ENCODE results near the gene SLC52A1.

SLC52A1 gene

GRCh38 chr17:5023588-5024147, 11.6 kb downstream of the SLC52A1 start:
- Histone ChIP-seq H3K4me3 (ENCODE audit: severe bottlenecking) (no peak overlapping the region), H3K36me3 (ENCODE audit: low read depth) (peaks cover 45% of the 10 kb centered on the region), H3K27ac (ENCODE audit: poor library complexity, severe bottlenecking) (no peak overlapping the region), H3K27me3 (ENCODE audit: insufficient read depth, poor library complexity, severe bottlenecking) (no peaks in the 10 kb centered on the region), H3K9me3 (ENCODE audit: severe bottlenecking) (no peaks in the 10 kb centered on the region), H3K4me1 (ENCODE audit: insufficient read depth, poor library complexity, severe bottlenecking) (no peaks in the 10 kb centered on the region)
- no peak for ATAC-seq (ENCODE audit: low read depth)
- TF ChIP-seq CTCF (IDR thresholded peaks at IDR 0.05; ENCODE audit: poor library complexity, severe bottlenecking), result no peak
- DNase-seq (ENCODE audit: low spot score), result no peak

- DNase-seq (ENCODE audit: low spot score) (no peak), ATAC-seq (ENCODE audit: low read depth) (no peak)
- Histone ChIP-seq H3K36me3 (ENCODE audit: low read depth) (peaks cover 59% of the 10 kb centered on the region), H3K27ac (ENCODE audit: poor library complexity, severe bottlenecking) (no peak overlapping the region), H3K27me3 (ENCODE audit: insufficient read depth, poor library complexity, severe bottlenecking) (no peaks in the 10 kb centered on the region), H3K4me3 (ENCODE audit: severe bottlenecking) (no peak overlapping the region), H3K9me3 (ENCODE audit: severe bottlenecking) (no peaks in the 10 kb centered on the region), H3K4me1 (ENCODE audit: insufficient read depth, poor library complexity, severe bottlenecking) (no peaks in the 10 kb centered on the region)
- no peak for TF ChIP-seq CTCF (IDR thresholded peaks at IDR 0.05; ENCODE audit: poor library complexity, severe bottlenecking)
Observed at GRCh38 chr17:5022171-5022711, 13.0 kb downstream of the SLC52A1 start.

- H3K27ac ChIP-seq (ENCODE audit: poor library complexity, severe bottlenecking), result no peak overlapping the region
- DNase-seq (ENCODE audit: low spot score) (no peak), ATAC-seq (ENCODE audit: low read depth) (no peak)
- peaks cover 76% of the 10 kb centered on the region for H3K36me3 ChIP-seq (ENCODE audit: low read depth)
- H3K4me3 ChIP-seq (ENCODE audit: severe bottlenecking), result no peak overlapping the region
- no peaks in the 10 kb centered on the region for H3K27me3 ChIP-seq (ENCODE audit: insufficient read depth, poor library complexity, severe bottlenecking)
- TF ChIP-seq CTCF (IDR thresholded peaks at IDR 0.05; ENCODE audit: poor library complexity, severe bottlenecking), result no peak
- H3K4me1 ChIP-seq (ENCODE audit: insufficient read depth, poor library complexity, severe bottlenecking), result no peaks in the 10 kb centered on the region
- H3K9me3 ChIP-seq (ENCODE audit: severe bottlenecking), result no peaks in the 10 kb centered on the region
Observed at GRCh38 chr17:5020502-5021023, 14.7 kb downstream of the SLC52A1 start.

GRCh38 chr17:5019475-5019956, 15.7 kb downstream of the SLC52A1 start:
- Histone ChIP-seq H3K4me3 (ENCODE audit: severe bottlenecking) (no peak overlapping the region), H3K4me1 (ENCODE audit: insufficient read depth, poor library complexity, severe bottlenecking) (no peaks in the 10 kb centered on the region), H3K9me3 (ENCODE audit: severe bottlenecking) (no peaks in the 10 kb centered on the region), H3K36me3 (ENCODE audit: low read depth) (peaks cover 85% of the 10 kb centered on the region), H3K27ac (ENCODE audit: poor library complexity, severe bottlenecking) (no peak overlapping the region), H3K27me3 (ENCODE audit: insufficient read depth, poor library complexity, severe bottlenecking) (no peaks in the 10 kb centered on the region)
- DNase-seq (ENCODE audit: low spot score) (no peak), ATAC-seq (ENCODE audit: low read depth) (peak; percentile 58; the same call in 2 of the 3 replicates)
- no peak for TF ChIP-seq CTCF (IDR thresholded peaks at IDR 0.05; ENCODE audit: poor library complexity, severe bottlenecking)

- H3K4me3 ChIP-seq (ENCODE audit: severe bottlenecking), result no peak overlapping the region
Observed at GRCh38 chr17:5014357-5014756, 20.9 kb downstream of the SLC52A1 start.

More at GRCh38 chr17:5014357-5014756, 20.9 kb downstream of the SLC52A1 start:
- H3K9me3 ChIP-seq (ENCODE audit: severe bottlenecking), result no peaks in the 10 kb centered on the region
- ATAC-seq (ENCODE audit: low read depth) (no peak), DNase-seq (ENCODE audit: low spot score) (no peak)
- H3K36me3 ChIP-seq (ENCODE audit: low read depth), result peaks cover 88% of the 10 kb centered on the region
- H3K4me1 ChIP-seq (ENCODE audit: insufficient read depth, poor library complexity, severe bottlenecking), result no peaks in the 10 kb centered on the region
- TF ChIP-seq CTCF (IDR thresholded peaks at IDR 0.05; ENCODE audit: poor library complexity, severe bottlenecking), result no peak
- no peak overlapping the region for H3K27ac ChIP-seq (ENCODE audit: poor library complexity, severe bottlenecking)
- no peaks in the 10 kb centered on the region for H3K27me3 ChIP-seq (ENCODE audit: insufficient read depth, poor library complexity, severe bottlenecking)

Measured in RWPE2 (cell line).